Ectodermal cell (in vitro differentiated cells): Measurements from ENCODE around the gene NPR3.

Source experiments
- H3K27ac ChIP-seq: 2 replicates; pipeline ENCODE4 v1.7.0; 2013; ENCODE audit warnings: mild to moderate bottlenecking, low read depth, low read length; ENCODE audit not compliant: insufficient read depth, poor library complexity, severe bottlenecking
- H3K27me3 ChIP-seq: 2 replicates; pipeline ENCODE4 v1.7.0; 2013; ENCODE audit warnings: mild to moderate bottlenecking, low read length; ENCODE audit not compliant: insufficient read depth, control insufficient read depth, poor library complexity, severe bottlenecking
- H3K36me3 ChIP-seq: one replicate; pipeline ENCODE4 v1.7.0; 2013; ENCODE audit warnings: low read length; ENCODE audit not compliant: control insufficient read depth, insufficient read depth
- H3K4me1 ChIP-seq: one replicate; pipeline ENCODE4 v1.7.0; 2013; ENCODE audit warnings: low read length; ENCODE audit not compliant: control insufficient read depth, insufficient read depth
- H3K4me3 ChIP-seq: 2 replicates; pipeline ENCODE4 v1.7.0; 2013; ENCODE audit warnings: low read depth, low read length, control low read depth; ENCODE audit not compliant: insufficient read depth
- H3K9me3 ChIP-seq: 2 replicates; pipeline ENCODE4 v1.7.0; 2013; ENCODE audit warnings: mild to moderate bottlenecking, low read length, moderate library complexity; ENCODE audit not compliant: control insufficient read depth
- WGBS, 2 experiments: methylation state at CpG; one replicate each; pipeline ENCODE4 v1.1.7; 2013; ENCODE audit warnings: missing lambda C conversion rate in 2 of 2; 5-methylcytosine and 5-hydroxymethylcytosine counted together

Gene NPR3

GRCh38 chr5:32686799-32687498 is 24.2 kb upstream of the NPR3 start:
- H3K4me1 ChIP-seq = no peaks in the 10 kb centered on the region
- no peaks in the 10 kb centered on the region for H3K27me3 ChIP-seq
- 89 to 100% methylated on average over 1 of the region's 2 CpGs for WGBS, 2 experiments
- no peaks in the 10 kb centered on the region for H3K36me3 ChIP-seq
- H3K9me3 ChIP-seq = no peaks in the 10 kb centered on the region
- H3K27ac ChIP-seq = no peak overlapping the region
- no peak overlapping the region for H3K4me3 ChIP-seq

DNA sequence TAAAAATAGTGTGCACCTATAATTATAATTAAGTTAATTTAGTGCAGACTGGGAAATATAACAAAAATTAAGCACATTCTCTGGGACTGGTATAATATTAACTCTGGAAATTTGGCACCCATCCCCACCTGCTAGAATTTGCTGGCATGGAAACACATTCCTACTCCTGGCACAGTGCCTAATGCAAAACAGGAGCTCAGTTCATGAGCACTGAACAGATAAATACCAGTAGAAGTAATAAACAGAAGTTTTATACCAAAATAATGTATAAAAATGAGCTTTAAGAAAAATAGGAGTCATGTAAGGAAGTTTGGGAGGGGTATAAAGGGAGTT is 23.7 kb upstream of the NPR3 start:
- Histone ChIP-seq H3K4me3 (no peak overlapping the region), H3K9me3 (no peaks in the 10 kb centered on the region), H3K36me3 (no peaks in the 10 kb centered on the region), H3K27ac (no peak overlapping the region), H3K27me3 (no peaks in the 10 kb centered on the region), H3K4me1 (no peaks in the 10 kb centered on the region)

- Histone ChIP-seq H3K27me3 (no peaks in the 10 kb centered on the region), H3K9me3 (no peaks in the 10 kb centered on the region), H3K4me3 (no peak overlapping the region), H3K36me3 (no peaks in the 10 kb centered on the region), H3K4me1 (no peaks in the 10 kb centered on the region), H3K27ac (no peak overlapping the region)
- WGBS, 2 experiments = 83 to 85% methylated on average over 2 of the region's 2 CpGs
Measured at GRCh38 chr5:32690153-32690552, 21.0 kb upstream of the NPR3 start.

DNA sequence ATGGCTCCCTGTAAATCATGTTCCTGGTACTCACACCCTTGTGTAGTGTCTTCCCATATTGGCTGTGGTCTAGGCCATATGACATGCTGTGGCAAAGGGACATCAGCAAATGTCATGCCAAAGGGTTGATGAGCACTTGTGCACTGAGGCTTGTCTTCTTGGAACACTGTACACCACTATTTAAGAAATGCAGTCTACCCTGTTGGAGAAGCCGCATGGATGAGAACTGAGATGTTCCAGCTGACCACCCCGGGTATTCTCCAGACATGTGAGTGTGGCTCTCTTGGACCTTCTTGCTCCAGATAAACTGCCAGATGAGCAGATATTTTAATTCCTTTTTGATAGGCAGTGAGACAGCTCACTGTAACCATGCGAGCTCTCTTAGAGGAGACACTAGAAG is 20.5 kb upstream of the NPR3 start:
- H3K27me3 ChIP-seq = no peaks in the 10 kb centered on the region
- WGBS, 2 experiments = 64% methylated on average over 3 of the region's 3 CpGs
- H3K27ac ChIP-seq = no peak overlapping the region
- no peaks in the 10 kb centered on the region for H3K9me3 ChIP-seq
- H3K4me1 ChIP-seq = no peaks in the 10 kb centered on the region
- no peaks in the 10 kb centered on the region for H3K36me3 ChIP-seq
- no peak overlapping the region for H3K4me3 ChIP-seq

GRCh38 chr5:32692036-32692746 is 18.9 kb upstream of the NPR3 start:
- WGBS, 2 experiments = 75 to 88% methylated on average over 2 of the region's 3 CpGs
- Histone ChIP-seq H3K4me3 (no peak overlapping the region), H3K4me1 (no peaks in the 10 kb centered on the region), H3K9me3 (no peaks in the 10 kb centered on the region), H3K27me3 (no peaks in the 10 kb centered on the region), H3K36me3 (no peaks in the 10 kb centered on the region), H3K27ac (no peak overlapping the region)

DNA sequence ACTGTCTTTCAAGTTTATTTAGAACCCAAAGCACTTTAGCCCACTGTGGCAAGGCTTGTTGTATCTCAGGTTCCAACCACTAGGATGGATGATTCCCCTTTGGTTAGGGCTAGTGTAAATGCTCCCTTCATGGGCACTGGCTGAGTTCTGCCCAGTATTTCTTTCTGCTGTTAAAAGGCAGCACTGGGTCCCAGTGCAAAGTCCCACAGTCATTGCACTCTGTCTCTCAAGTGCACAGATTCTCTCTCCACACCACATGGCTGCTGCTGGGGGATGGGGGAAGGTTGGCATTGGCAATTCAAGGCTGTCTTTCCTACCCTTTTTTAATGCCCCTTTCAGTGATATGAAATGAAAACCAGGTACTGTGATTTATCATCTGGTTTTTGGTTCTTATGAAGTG is 7.2 kb upstream of the NPR3 start:
- Histone ChIP-seq H3K4me1 (no peaks in the 10 kb centered on the region), H3K27me3 (peaks cover 14% of the 10 kb centered on the region), H3K27ac (no peak overlapping the region), H3K36me3 (no peaks in the 10 kb centered on the region), H3K4me3 (no peak overlapping the region), H3K9me3 (no peaks in the 10 kb centered on the region)

GRCh38 chr5:32707418-32707997 is 3.6 kb upstream of the NPR3 start:
- H3K4me3 ChIP-seq = no peak overlapping the region
- H3K27ac ChIP-seq = no peak overlapping the region
- 20 to 22% methylated on average over 1 of the region's 2 CpGs for WGBS, 2 experiments
- peaks cover 50% of the 10 kb centered on the region for H3K27me3 ChIP-seq
- H3K36me3 ChIP-seq = no peaks in the 10 kb centered on the region
- no peaks in the 10 kb centered on the region for H3K9me3 ChIP-seq
- peaks cover 4% of the 10 kb centered on the region for H3K4me1 ChIP-seq

GRCh38 chr5:32708949-32709348 is 2.2 kb upstream of the NPR3 start:
- no peaks in the 10 kb centered on the region for H3K9me3 ChIP-seq
- H3K36me3 ChIP-seq = no peaks in the 10 kb centered on the region
- 48 to 49% methylated on average over 16 of the region's 16 CpGs for WGBS, 2 experiments
- H3K4me1 ChIP-seq = peaks cover 14% of the 10 kb centered on the region
- no peak overlapping the region for H3K4me3 ChIP-seq
- peaks cover 64% of the 10 kb centered on the region for H3K27me3 ChIP-seq
- H3K27ac ChIP-seq = no peak overlapping the region

GRCh38 chr5:32709750-32710549 is 1.2 kb upstream of the NPR3 start:
- WGBS, 2 experiments = 1% methylated on average over 49 of the region's 49 CpGs
- no peak overlapping the region for H3K27ac ChIP-seq
- H3K4me3 ChIP-seq = peak overlapping the region; percentile 31
- peaks cover 74% of the 10 kb centered on the region for H3K27me3 ChIP-seq
- H3K4me1 ChIP-seq = peaks cover 14% of the 10 kb centered on the region
- H3K9me3 ChIP-seq = no peaks in the 10 kb centered on the region
- no peaks in the 10 kb centered on the region for H3K36me3 ChIP-seq

- Histone ChIP-seq H3K36me3 (no peaks in the 10 kb centered on the region), H3K4me3 (no peak overlapping the region), H3K9me3 (no peaks in the 10 kb centered on the region), H3K27ac (no peak overlapping the region), H3K27me3 (peaks cover 88% of the 10 kb centered on the region), H3K4me1 (peaks cover 14% of the 10 kb centered on the region)
- WGBS, 2 experiments = 2 to 3% methylated on average over 5 to 6 of the region's 10 CpGs
Measured at GRCh38 chr5:32711362-32711680, 200 bp downstream of the NPR3 start.
